Left kidney (tissue), 2 donors: ENCODE data around the gene AKR1B15. TPM values are rescaled to one million over a fixed set of nuclear protein-coding genes. Genes with fewer than 3 reads are reported as not detected.

Experiments used
- DNase-seq: peaks from one replicate; pipeline ENCODE4 v3.0.0-alpha.2; 2013
- polyA plus RNA-seq: library from polyadenylated mRNA; unstranded; fragments of 120-200 nt; gene quantifications from one replicate; pipeline ENCODE4 v1.2.1, GENCODE V29; 2013; ENCODE audit not compliant: insufficient read length

Gene AKR1B15
- polyA plus RNA-seq, 1 donor = 0.22 TPM

DNA sequence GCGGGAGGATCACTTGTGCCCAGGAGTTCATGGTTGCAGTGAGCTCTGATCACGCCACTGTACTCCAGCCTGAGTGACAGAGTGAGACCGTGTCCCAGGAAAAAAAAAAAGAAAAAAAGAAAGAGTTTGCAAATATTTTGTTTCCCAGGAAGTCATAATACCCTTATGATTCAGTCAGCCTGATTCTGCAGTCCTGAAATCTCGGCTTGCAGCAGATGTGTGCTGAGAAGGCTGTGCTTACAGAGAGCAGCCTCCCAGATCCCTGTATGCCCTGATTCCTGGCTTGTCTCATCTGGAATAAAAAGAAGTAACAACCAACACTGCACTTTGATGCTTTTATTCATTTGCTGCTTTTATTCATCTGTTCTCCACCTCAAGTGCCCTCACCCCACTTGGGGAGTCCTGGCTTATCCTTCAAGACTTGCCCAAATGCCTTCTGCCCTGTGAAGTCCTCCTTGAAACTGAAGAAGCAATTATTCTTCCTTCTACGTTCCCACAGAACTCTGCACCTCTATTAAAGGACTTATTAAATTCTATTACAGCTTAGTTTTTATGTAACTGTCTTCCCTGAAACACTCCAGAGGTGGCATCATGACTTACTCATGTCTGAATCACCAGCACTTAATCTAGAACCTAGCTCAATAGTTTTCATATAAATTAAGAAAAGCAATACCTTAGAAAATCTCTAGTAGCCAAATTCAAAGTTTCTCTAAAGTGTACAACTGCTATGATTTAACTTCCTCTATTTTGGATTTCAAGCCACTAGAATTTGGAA is 70.0 kb downstream of the AKR1B15 start:
- no peak for DNase-seq

DNA sequence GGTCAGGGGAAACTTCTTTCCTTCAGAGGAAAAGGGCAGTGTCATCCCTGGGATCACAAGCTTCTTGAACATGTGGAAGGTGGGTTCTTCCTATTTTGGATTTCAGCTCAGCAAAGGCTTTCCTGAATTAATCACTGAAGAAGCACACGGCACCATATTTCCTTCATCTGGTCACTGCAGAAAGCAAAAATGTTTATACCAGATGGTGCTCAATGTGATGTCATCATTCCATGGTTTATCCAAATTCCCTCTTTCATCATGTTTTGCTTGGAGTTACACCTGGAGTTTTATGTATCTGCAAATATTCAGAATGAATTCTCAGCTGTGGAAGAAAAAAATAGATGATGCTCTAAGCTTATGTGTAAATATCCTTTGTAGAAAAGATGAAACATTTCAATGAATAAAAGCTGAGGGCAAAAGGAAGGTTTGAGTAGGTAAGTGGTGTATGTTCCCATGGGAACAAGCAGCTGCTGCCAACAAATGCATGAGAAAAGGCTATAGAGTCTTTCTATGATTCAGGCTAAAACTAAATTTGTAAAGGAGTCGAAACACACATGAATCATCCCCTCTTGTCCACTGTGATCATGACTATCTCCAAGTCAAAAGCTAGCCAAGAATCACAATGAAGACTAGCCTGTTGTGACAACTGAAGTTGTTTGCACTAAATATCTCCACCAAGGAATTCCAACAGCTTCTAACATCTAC is 70.9 kb downstream of the AKR1B15 start:
- no peak for DNase-seq

DNA sequence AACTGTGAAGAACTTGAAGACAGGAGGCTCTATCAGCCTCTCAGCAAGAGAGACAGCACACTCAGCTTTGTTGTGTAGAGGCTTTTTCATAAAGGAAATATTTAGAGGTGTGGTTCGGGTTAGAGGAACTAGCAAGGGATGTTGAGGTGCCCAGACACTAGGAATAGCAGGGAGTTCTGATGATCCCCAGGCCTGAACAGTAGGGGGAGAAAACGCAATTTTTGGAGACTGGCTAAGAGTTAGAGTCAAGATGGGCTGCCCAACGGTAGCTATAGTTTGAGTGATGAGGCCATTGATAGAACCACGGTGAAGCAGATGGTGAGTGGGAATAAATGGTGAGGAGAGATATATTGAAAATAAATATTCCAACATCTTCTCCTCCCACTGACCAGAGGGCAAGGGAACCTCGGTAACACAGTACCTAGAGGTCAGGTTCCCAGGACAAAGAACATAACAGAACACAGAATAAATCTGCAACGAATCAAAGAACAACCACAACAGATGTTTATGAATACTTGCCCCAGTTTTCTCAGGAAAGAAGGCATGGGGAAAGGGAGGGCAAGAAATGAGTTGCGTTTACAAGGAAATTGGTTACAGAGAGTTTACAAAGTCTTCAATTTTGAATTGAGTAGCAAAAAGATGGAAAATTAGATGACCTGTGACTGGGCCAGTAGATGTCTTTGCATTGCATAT is 73.5 kb downstream of the AKR1B15 start:
- no peak for DNase-seq

DNA sequence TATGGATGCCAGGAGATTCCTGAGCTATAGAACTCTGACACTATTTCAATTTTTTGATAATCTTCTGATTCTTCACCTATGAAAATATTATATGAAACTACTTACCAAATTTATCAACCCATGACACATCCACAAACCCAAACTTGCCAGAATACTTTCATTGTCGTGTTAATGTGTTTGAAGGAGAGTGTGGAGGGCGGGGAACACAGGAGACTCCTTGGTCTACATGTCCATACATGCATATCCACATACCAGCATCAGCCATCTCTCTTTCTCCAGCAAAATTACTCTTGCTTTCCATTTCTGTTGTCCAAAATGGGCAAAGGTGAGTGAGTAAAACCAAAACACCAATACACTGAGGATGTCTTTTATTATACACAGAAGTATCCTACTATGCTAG is 74.3 kb downstream of the AKR1B15 start:
- no peak for DNase-seq

DNA sequence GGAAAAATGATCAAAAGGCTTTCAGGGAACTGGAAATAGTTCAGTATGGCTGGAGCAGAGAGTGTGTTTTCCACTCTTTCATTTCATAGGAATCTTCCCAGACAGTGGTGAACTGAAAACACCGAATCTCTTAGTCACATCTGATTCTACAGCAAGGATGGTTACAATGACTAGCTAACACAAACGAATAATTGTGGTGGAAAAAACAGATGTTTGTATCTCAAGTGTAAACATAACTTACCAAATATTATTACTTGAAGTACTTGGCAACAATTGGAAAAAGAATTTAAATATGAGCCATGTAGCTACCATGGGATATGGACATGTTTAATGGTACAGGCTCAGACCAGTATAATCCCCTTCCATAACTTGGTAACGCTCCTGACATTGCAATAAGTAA is 76.6 kb downstream of the AKR1B15 start:
- no peak for DNase-seq

DNA sequence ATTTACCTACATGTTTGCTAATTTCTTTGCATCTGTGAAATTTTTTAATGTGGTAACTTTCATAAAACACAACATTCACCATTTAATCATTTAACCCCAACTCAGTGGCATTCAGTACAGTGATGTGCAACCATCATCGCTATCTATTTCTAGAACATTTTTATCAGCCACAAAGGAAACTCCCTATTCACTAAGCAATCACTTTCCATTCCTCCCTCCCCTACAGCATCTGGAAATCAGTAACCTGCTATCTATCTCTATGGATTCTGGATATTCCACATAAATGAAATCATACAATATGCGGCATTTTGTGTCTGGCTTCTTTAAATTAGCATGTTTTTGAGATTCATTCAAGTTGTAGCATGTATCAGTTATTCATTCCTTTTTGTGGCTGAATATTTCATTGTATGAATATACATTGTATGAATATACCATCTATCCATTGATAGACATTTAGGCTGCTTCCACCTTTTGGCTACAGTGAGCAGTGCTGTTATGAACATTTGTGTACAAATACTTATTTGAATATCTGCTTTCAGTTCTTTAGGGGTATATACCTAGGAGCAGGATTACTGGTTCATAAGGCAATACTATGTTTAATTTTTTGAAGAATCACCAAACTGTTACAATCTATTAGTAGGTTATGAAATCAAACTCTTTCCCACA is 78.3 kb downstream of the AKR1B15 start:
- DNase-seq = no peak

DNA sequence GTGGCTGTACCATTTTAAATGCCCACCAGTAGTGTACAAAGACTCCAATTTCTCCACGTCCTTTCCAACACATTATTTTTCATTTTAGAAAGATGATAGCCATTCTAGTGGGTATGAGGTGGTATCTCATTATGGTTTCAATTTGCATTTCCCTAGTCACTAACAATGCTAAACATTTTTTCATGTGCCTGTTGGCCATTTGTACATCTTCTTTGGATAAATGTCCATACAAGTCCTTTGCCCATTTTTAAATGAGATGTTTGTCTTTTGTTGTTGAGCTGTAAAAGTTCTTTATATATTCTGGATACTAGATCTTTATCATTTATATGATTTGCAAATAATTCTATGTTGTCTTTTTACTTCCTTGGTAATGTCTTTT is 78.9 kb downstream of the AKR1B15 start:
- no peak for DNase-seq

DNA sequence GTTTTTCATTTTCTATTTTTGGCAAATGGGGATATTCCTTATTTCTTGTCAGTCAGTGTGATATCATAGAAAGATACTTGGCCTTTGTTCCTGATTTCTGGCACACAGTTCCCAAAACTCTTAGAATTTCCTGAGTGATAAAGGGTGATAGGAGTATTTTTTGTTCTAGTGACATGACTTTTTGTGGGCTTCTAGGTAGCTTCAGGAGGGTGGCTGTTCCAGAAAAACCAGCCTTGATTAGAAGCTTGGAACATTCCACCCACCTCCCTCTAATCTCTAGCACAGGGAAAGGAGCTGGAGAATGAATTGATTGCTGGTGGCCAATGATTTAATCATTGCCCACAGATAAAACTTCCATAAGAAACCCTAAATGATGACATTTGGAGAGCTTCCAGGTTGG is 80.5 kb downstream of the AKR1B15 start:
- no peak for DNase-seq

Other genes with a start within 250 kb of the AKR1B15 start
- 32.5 TPM for gene SLC35B4, start 232.2 kb upstream of the AKR1B15 start, polyA plus RNA-seq
- 106 TPM for gene AKR1B1, start 90.0 kb upstream of the AKR1B15 start, polyA plus RNA-seq
- 0.08 TPM for gene AKR1B10, start 21.5 kb upstream of the AKR1B15 start, polyA plus RNA-seq
- 43.0 TPM for gene BPGM, start 97.7 kb downstream of the AKR1B15 start, polyA plus RNA-seq
- gene CALD1, start 230.5 kb downstream of the AKR1B15 start, polyA plus RNA-seq = 236 TPM